Thyroid gland (tissue), 4 donors: Measurements from ENCODE around the gene PRKCA. TPM values are rescaled to one million over a fixed set of nuclear protein-coding genes. Genes with fewer than 3 reads are reported as not detected.

ENCODE experiments used
- DNase-seq, 2 donors: peaks; one replicate each; pipeline ENCODE4 v3.0.0-alpha.2; 2019
- H3K27ac ChIP-seq, 3 donors: fragments of 200-600 bp; sonication (generic); 1 replicate in 2 of 3; 2 replicates in 1 of 3; pipeline ENCODE4 v1.5.1; 2016 to 2019; ENCODE audit warnings: mild to moderate bottlenecking in 1 of 3, moderate library complexity in 1 of 3
- H3K27me3 ChIP-seq: fragments of 200-600 bp; sonication (generic); one replicate; pipeline ENCODE4 v1.5.1; 2019
- H3K36me3 ChIP-seq, 2 donors: fragments of 200-600 bp; sonication (generic); one replicate each; pipeline ENCODE4 v1.5.1; 2016 to 2019
- H3K4me1 ChIP-seq, 2 donors: fragments of 200-600 bp; sonication (generic); one replicate each; pipeline ENCODE4 v1.5.1; 2017 to 2019
- H3K4me3 ChIP-seq, 3 donors: fragments of 200-600 bp; sonication (generic); replicated peaks in 1 of 3; 1 replicate in 2 of 3; 2 replicates in 1 of 3; pipeline ENCODE4 v1.5.1; 2016; ENCODE audit warnings: mild to moderate bottlenecking in 1 of 3
- H3K9me3 ChIP-seq: fragments of 200-600 bp; sonication (generic); one replicate; pipeline ENCODE4 v1.5.1; 2017
- POLR2A ChIP-seq, 2 donors: fragments of 450-650 bp; IDR thresholded peaks; one replicate each; pipeline ENCODE4 v1.6.1; 2017; ENCODE audit warnings: antibody characterized with exemption in 2 of 2, mild to moderate bottlenecking in 2 of 2, moderate library complexity in 1 of 2
- WGBS, 2 donors: methylation state at CpG; one replicate each; pipeline ENCODE4 v1.1.5; 2017; 5-methylcytosine and 5-hydroxymethylcytosine counted together
- intact Hi-C: fragments of 100-400 bp; cut with DNase I; formaldehyde crosslinking; loops from one replicate; pipeline ENCODE4 v1.15.1; 2023
- total RNA-seq, 4 donors: library from RNA; depleted of rRNA; stranded (reverse); fragments of >200 nt; gene quantifications; one replicate each; pipeline ENCODE4 v1.2.3, GENCODE V29; 2016
- TF ChIP-seq, protein P1 (sequence below), 6 experiments: fragments of 200-600 bp in 3 of 6; fragments of 450-650 bp in 3 of 6; sonication (generic) in 3 of 6; IDR thresholded peaks; one replicate each; pipeline ENCODE4 v1.5.1; 2016 to 2019; ENCODE audit warnings: antibody characterized with exemption in 6 of 6, mild to moderate bottlenecking in 2 of 6, inconsistent platforms in 1 of 6, moderate library complexity in 1 of 6

PRKCA gene
- total RNA-seq, 4 donors from 2014 or later = 6.7 to 24.2 (median 15.3) TPM

DNA sequence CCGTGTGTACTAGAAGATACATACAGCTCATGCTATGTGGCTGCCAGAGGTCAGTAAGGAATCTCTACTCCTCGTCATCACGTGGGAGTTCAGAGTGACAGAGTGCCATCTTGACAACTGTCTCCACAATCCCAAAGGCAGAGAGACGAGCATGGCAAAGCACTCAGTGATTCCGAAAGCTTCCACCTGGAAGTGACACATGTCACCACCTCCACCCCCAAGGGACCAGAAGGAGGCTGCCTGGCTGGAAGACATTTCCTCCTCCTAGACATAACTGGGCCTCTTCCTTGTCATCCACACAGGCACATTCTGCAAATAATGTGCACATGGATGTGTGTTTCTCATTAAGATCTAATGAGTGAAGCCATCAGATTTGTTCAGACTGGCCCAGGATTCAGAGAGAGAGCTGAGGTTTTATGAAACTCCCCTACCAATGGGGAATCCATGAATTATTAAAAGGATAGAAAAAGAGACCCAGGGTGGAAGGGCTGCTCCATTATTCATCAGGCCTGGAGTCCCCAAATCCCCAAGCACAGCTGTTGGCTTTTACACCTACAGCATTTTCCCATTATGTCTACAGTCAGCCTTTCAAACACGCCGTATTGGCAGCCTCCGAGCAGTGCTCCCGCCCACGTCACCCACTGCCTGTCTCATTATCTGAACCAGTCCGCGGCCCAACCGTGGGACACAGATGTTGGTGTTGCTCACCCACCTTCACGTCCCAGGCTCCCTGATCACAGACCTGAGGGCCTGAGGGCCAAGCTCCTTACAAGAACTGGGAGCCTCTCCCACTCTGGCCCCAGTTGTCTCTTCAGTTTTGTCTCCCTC lies 529.2 kb downstream of the PRKCA start:
- 80 to 81% methylated on average over 14 of the region's 14 CpGs for WGBS, 2 donors
- no peak for TF ChIP-seq POLR2A (IDR thresholded peaks at IDR 0.05)
- TF ChIP-seq, protein P1, sequence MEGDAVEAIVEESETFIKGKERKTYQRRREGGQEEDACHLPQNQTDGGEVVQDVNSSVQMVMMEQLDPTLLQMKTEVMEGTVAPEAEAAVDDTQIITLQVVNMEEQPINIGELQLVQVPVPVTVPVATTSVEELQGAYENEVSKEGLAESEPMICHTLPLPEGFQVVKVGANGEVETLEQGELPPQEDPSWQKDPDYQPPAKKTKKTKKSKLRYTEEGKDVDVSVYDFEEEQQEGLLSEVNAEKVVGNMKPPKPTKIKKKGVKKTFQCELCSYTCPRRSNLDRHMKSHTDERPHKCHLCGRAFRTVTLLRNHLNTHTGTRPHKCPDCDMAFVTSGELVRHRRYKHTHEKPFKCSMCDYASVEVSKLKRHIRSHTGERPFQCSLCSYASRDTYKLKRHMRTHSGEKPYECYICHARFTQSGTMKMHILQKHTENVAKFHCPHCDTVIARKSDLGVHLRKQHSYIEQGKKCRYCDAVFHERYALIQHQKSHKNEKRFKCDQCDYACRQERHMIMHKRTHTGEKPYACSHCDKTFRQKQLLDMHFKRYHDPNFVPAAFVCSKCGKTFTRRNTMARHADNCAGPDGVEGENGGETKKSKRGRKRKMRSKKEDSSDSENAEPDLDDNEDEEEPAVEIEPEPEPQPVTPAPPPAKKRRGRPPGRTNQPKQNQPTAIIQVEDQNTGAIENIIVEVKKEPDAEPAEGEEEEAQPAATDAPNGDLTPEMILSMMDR (IDR thresholded peaks at IDR 0.05) = no peak
- H3K9me3 ChIP-seq = no peaks in the 10 kb centered on the region
- H3K4me1 ChIP-seq = peaks cover 0 to 10% of the 10 kb centered on the region in 2 donors
- intact Hi-C loops = no loop called here
- no peaks in the 10 kb centered on the region for H3K27me3 ChIP-seq
- no peak for DNase-seq
- no peak overlapping the region for H3K4me3 ChIP-seq
- H3K36me3 ChIP-seq = no peaks in the 10 kb centered on the region
- H3K27ac ChIP-seq = no peak overlapping the region

DNA sequence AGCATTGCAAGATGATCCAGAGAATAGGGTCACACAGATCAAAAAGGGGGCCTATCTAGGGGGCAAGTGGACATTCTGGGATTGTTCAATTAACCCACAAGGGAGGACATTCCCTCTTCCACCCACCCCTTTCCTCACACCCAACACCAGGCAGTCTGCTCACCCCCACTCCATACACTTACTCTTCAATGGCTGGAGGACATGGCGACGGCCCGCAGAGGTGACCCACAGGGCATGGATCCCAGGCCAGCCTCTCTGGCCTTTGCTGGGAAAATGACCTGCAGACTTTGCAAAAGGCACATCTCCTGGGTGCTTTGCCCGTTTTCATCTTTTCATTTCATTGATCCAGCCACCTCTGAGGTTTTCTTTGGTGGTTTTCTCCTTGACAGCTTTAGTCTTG lies 530.8 kb downstream of the PRKCA start:
- TF ChIP-seq, protein P1 (IDR thresholded peaks at IDR 0.05) = no peak
- TF ChIP-seq POLR2A (IDR thresholded peaks at IDR 0.05) = no peak
- H3K4me1 ChIP-seq = peaks cover 0 to 10% of the 10 kb centered on the region in 2 donors
- H3K4me3 ChIP-seq = no peak overlapping the region
- no peaks in the 10 kb centered on the region for H3K9me3 ChIP-seq
- no peak overlapping the region for H3K27ac ChIP-seq
- H3K36me3 ChIP-seq = no peaks in the 10 kb centered on the region
- H3K27me3 ChIP-seq = no peaks in the 10 kb centered on the region
- intact Hi-C loops = no loop called here
- DNase-seq = no peak
- WGBS, 2 donors = 86 to 96% methylated on average over 4 of the region's 4 CpGs

GRCh38 chr17:66834426-66834918 lies 532.1 kb downstream of the PRKCA start:
- intact Hi-C loops = no loop called here

DNA sequence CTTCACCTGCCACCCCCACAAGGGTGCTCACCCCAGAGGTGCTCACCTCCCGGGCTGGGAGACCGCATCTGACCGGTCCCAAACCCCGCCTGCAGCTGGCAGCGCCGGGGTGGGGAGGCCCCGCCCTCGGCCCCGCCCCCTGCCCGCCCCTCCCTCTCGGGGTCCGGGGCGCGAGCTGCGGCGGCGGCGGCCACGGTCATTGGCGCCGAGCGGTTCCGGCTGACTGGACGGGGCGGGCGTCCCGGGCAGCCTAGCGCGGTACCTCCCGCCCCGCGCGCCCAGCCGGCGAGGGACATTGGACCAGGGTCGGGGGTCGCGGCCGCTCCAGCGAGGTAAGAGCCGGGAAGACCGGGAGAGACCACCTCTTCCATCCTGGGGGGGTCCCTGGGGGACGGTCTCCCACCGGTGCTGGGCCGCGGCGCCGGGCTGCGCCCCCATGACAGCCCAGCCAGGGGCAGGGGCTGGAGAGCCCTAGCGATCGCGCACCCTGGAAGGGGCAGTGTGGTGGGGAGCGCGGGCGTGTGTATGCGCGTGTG lies 532.6 kb downstream of the PRKCA start, which contains the start of gene CACNG5:
TSS of gene CACNG5 (plus strand) at position 199 of the 536 bp plus-strand sequence. CDS start 42,216 bp downstream, outside the sequence.
- peak; percentile 18 to 33 for DNase-seq
- intact Hi-C loops = no loop called here
- WGBS, 2 donors = 0 to 20% methylated on average over 1 to 2 of the region's 57 CpGs
- Histone ChIP-seq H3K27me3 (no peaks in the 10 kb centered on the region), H3K36me3 (no peaks in the 10 kb centered on the region), H3K9me3 (no peaks in the 10 kb centered on the region), H3K4me1 (peaks cover 0 to 5% of the 10 kb centered on the region in 2 donors), H3K27ac (no peak within 1 kb of the TSS), H3K4me3 (no peak within 1 kb of the TSS)
- TF ChIP-seq, protein P1 (IDR thresholded peaks at IDR 0.05) = no peak
- no peak for TF ChIP-seq POLR2A (IDR thresholded peaks at IDR 0.05)

More at GRCh38 chr17:66834426-66834918, 532.1 kb downstream of the PRKCA start:
- no peak for DNase-seq
- TF ChIP-seq POLR2A (IDR thresholded peaks at IDR 0.05) = no peak
- TF ChIP-seq, protein P1 (IDR thresholded peaks at IDR 0.05) = no peak
- Histone ChIP-seq H3K4me1 (peaks cover 0 to 5% of the 10 kb centered on the region in 2 donors), H3K9me3 (no peaks in the 10 kb centered on the region), H3K36me3 (no peaks in the 10 kb centered on the region), H3K4me3 (no peak overlapping the region), H3K27ac (no peak overlapping the region), H3K27me3 (no peaks in the 10 kb centered on the region)
- 37 to 43% methylated on average over 7 of the region's 7 CpGs for WGBS, 2 donors

- no peaks in the 10 kb centered on the region for H3K36me3 ChIP-seq
- no peak overlapping the region for H3K27ac ChIP-seq
- intact Hi-C loops = no loop called here
- no peak for DNase-seq
- no peak for TF ChIP-seq POLR2A (IDR thresholded peaks at IDR 0.05)
- TF ChIP-seq, protein P1 (IDR thresholded peaks at IDR 0.05) = no peak
- 65 to 70% methylated on average over 11 to 15 of the region's 16 CpGs for WGBS, 2 donors
- H3K9me3 ChIP-seq = no peaks in the 10 kb centered on the region
- H3K27me3 ChIP-seq = no peaks in the 10 kb centered on the region
- H3K4me3 ChIP-seq = no peak overlapping the region
- peaks cover 0 to 5% of the 10 kb centered on the region in 2 donors for H3K4me1 ChIP-seq
Measured at GRCh38 chr17:66835476-66835875, 533.1 kb downstream of the PRKCA start.
